OCI-LY7 (cell line): ENCODE results near the gene RNASE2. TPM values are rescaled to one million over a fixed set of nuclear protein-coding genes. Genes with fewer than 3 reads are reported as not detected.

Experiments
- BruUV-seq: library from RNA; stranded (reverse); fragments of 400-500 nt; replicated peaks from 2 replicates; lab custom pipeline; 2021; lab: Mats Ljungman, UMichigan
- CTCF ChIA-PET: fragments of 300-600 bp; sonication (Branson Sonifier 250); formaldehyde crosslinking; loops from one replicate; lab custom pipeline; 2022; ENCODE audit warnings: antibody characterized with exemption; ENCODE audit not compliant: unreplicated experiment; lab: Charles Lee
- POLR2A ChIA-PET: fragments of 300-600 bp; sonication (Branson Sonifier 250); formaldehyde crosslinking; loops from one replicate; lab custom pipeline; 2022; ENCODE audit warnings: antibody characterized with exemption; lab: Charles Lee
- DNase-seq: peaks from one replicate; pipeline ENCODE4 v3.0.0-alpha.2; 2015; ENCODE audit warnings: low spot score
- H2AFZ ChIP-seq: fragments of 200-600 bp; sonication (generic), shearing (Covaris generic); 2 replicates; pipeline ENCODE4 v1.6.1; 2014; ENCODE audit warnings: mild to moderate bottlenecking, antibody characterized with exemption, low read length, moderate library complexity
- H3K27ac ChIP-seq: fragments of 200-600 bp; sonication (generic); 2 replicates; pipeline ENCODE4 v1.5.1; 2014; ENCODE audit warnings: mixed run types, low read depth, mild to moderate bottlenecking, moderate library complexity, low read length, inconsistent platforms; ENCODE audit not compliant: poor library complexity, severe bottlenecking
- H3K36me3 ChIP-seq: fragments of 200-600 bp; sonication (generic); 2 replicates; pipeline ENCODE4 v1.6.1; 2014; ENCODE audit warnings: mild to moderate bottlenecking, antibody characterized with exemption, low read length, moderate library complexity, mixed read lengths; ENCODE audit not compliant: insufficient read depth
- H3K4me1 ChIP-seq: fragments of 200-600 bp; sonication (generic); 2 replicates; pipeline ENCODE4 v1.5.1; 2014; ENCODE audit warnings: mild to moderate bottlenecking, low read length; ENCODE audit not compliant: insufficient read depth, poor library complexity, severe bottlenecking
- H3K4me2 ChIP-seq: fragments of 200-600 bp; sonication (generic); 2 replicates; pipeline ENCODE4 v1.6.1; 2014; ENCODE audit warnings: mild to moderate bottlenecking, low read length
- H3K4me3 ChIP-seq: fragments of 200-600 bp; sonication (generic); 2 replicates; pipeline ENCODE4 v1.5.1; 2014; ENCODE audit warnings: mild to moderate bottlenecking, low read depth, low read length; ENCODE audit not compliant: poor library complexity, severe bottlenecking
- H3K79me2 ChIP-seq: fragments of 200-600 bp; sonication (generic); 2 replicates; pipeline ENCODE4 v1.6.1; 2016; ENCODE audit warnings: low read depth, mild to moderate bottlenecking, low read length, moderate library complexity, mixed read lengths; ENCODE audit not compliant: insufficient read depth
- H3K9me2 ChIP-seq: fragments of 200-600 bp; sonication (generic); 2 replicates; pipeline ENCODE4 v1.6.1; 2016; ENCODE audit warnings: mild to moderate bottlenecking, low read length, mixed read lengths; ENCODE audit not compliant: insufficient read depth
- H3K9me3 ChIP-seq: fragments of 200-600 bp; sonication (generic); 2 replicates; pipeline ENCODE4 v1.6.1; 2014; ENCODE audit warnings: mild to moderate bottlenecking, mixed run types, low read length, mixed read lengths
- H4K20me1 ChIP-seq: fragments of 200-600 bp; sonication (generic); 2 replicates; pipeline ENCODE4 v1.6.1; 2014; ENCODE audit warnings: mild to moderate bottlenecking, antibody characterized with exemption, low read length, moderate library complexity, mixed read lengths; ENCODE audit not compliant: insufficient read depth
- CTCF ChIP-seq: fragments of 200-600 bp; sonication (generic); conservative IDR thresholded peaks from 2 replicates; pipeline ENCODE4 v1.5.1; 2014; ENCODE audit warnings: mild to moderate bottlenecking, antibody characterized with exemption, low read length, moderate library complexity, mixed read lengths
- EZH2phosphoT487 ChIP-seq: fragments of 200-600 bp; sonication (generic); IDR thresholded peaks from 2 replicates; pipeline ENCODE4 v1.6.1; 2018; ENCODE audit warnings: low read depth, borderline replicate concordance, mild to moderate bottlenecking, mixed run types, antibody characterized with exemption, low read length, moderate library complexity, mixed read lengths
- intact Hi-C: fragments of 100-400 bp; cut with micrococcal nuclease; formaldehyde crosslinking; loops from one replicate; pipeline ENCODE4 v1.10.0; 2022; ENCODE audit not compliant: unreplicated experiment
- total RNA-seq, 2 experiments: library from RNA; depleted of rRNA in 1 of 2; stranded (reverse); fragments of >200 nt in 1 of 2; shearing (Covaris generic) in 1 of 2; gene quantifications; 2 replicates each; pipeline ENCODE4 v1.2.3, GENCODE V29; 2014 to 2022

RNASE2 gene
- total RNA-seq, 2 experiments from 2014 or later: not detected

DNA sequence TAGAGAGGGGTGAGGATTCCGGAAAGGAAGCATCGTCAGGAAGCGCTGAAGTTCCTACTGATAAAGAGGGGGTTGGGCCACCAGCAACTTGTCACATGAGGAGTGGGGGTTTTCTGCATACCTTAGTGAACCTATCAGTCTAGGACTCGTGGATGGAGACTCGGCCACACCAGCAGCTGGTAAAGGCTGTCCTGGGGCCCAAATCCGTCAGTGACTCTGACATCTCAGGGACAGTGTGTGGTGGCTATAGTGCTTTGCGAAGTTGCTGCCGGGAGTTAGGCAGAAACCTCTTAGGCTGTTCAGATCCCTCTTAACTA, 16.4 kb downstream of the RNASE2 start:
- DNase-seq: no peak
- Histone ChIP-seq H3K9me3 (no peaks in the 10 kb centered on the region), H3K4me3 (peak overlapping the region; percentile 75), H3K27ac (no peak overlapping the region), H3K4me1 (peaks cover 13% of the 10 kb centered on the region), H3K9me2 (no peaks in the 10 kb centered on the region), H3K36me3 (no peaks in the 10 kb centered on the region), H3K79me2 (no peaks in the 10 kb centered on the region), H3K4me2 (peak overlapping the region; percentile 95), H4K20me1 (no peaks in the 10 kb centered on the region), H2AFZ (peak overlapping the region; percentile 97; the same call in 1 of the 2 replicates)
- POLR2A ChIA-PET: interaction anchor here (0.8 to 1.3 kb wide), 2 partner anchors 10 to 33 kb away, joined by 4 to 5 read pairs; no protein-coding TSS in a partner anchor
- intact Hi-C loops: loop anchor here (1.0 to 5.0 kb wide), 4 partner anchors 69 to 289 kb away; partner anchors contain the start of gene RNASE4
- BruUV-seq: no TSS peak
- TF ChIP-seq CTCF: no peak
- TF ChIP-seq EZH2phosphoT487: no peak
- CTCF ChIA-PET: interaction anchor here (0.5 to 1.7 kb wide), 12 partner anchors 9 to 712 kb away, joined by 3 to 11 read pairs (median 5); no protein-coding TSS in a partner anchor

- Histone ChIP-seq H2AFZ (no peak overlapping the region), H3K9me2 (no peaks in the 10 kb centered on the region), H4K20me1 (no peaks in the 10 kb centered on the region), H3K79me2 (no peaks in the 10 kb centered on the region), H3K4me2 (no peak overlapping the region), H3K36me3 (no peaks in the 10 kb centered on the region), H3K9me3 (no peaks in the 10 kb centered on the region), H3K27ac (no peak overlapping the region), H3K4me3 (no peak overlapping the region), H3K4me1 (peaks cover 13% of the 10 kb centered on the region)
- no peak for DNase-seq
- intact Hi-C loops: loop anchor here (5.0 kb wide), 1 partner anchor 291 kb away; the partner anchor contains the start of gene RNASE4
- POLR2A ChIA-PET: no interaction called here
- CTCF ChIA-PET: no interaction called here
- TF ChIP-seq EZH2phosphoT487 (no peak), CTCF (no peak)
- no TSS peak for BruUV-seq
These were observed 18.2 kb downstream of the RNASE2 start for GRCh38 chr14:20973501-20973900.

DNA sequence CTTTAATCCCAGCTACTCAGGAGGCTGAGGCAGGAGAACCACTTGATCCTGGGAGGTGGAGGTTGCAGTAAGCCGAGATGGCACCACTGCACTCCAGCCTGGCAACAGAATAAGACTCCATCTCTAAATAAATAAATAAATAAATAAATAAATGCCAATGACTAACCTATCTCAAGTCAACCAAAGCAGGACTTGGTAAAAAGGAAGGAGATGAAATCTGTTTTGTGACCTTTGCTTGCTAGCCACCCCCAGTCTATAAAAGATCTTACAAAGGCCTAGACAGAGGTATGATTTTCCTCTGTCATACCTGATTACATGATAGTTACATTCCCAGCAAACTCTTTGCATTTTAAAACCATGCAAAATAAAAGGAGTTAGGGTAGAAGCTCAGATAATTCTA, 21.0 kb downstream of the RNASE2 start:
- POLR2A ChIA-PET: no interaction called here

More for the DNA sequence above, 21.0 kb downstream of the RNASE2 start:
- H3K36me3 ChIP-seq: no peaks in the 10 kb centered on the region
- CTCF ChIA-PET: no interaction called here
- H3K4me2 ChIP-seq: no peak overlapping the region
- BruUV-seq: no TSS peak
- no peak overlapping the region for H3K4me3 ChIP-seq
- H3K9me3 ChIP-seq: no peaks in the 10 kb centered on the region
- no peaks in the 10 kb centered on the region for H3K9me2 ChIP-seq
- intact Hi-C loops: no loop called here
- H3K4me1 ChIP-seq: peaks cover 8% of the 10 kb centered on the region
- H3K79me2 ChIP-seq: no peaks in the 10 kb centered on the region
- TF ChIP-seq EZH2phosphoT487: no peak
- no peak for TF ChIP-seq CTCF
- no peaks in the 10 kb centered on the region for H4K20me1 ChIP-seq
- H3K27ac ChIP-seq: no peak overlapping the region
- DNase-seq: no peak
- no peak overlapping the region for H2AFZ ChIP-seq
